ENCODE measurements around the gene DBP. TPM values are rescaled to one million over a fixed set of nuclear protein-coding genes. Genes with fewer than 3 reads are reported as not detected.

The DBP gene
- total RNA-seq, 1 experiment from 2014 or later: 12.0 TPM

DNA sequence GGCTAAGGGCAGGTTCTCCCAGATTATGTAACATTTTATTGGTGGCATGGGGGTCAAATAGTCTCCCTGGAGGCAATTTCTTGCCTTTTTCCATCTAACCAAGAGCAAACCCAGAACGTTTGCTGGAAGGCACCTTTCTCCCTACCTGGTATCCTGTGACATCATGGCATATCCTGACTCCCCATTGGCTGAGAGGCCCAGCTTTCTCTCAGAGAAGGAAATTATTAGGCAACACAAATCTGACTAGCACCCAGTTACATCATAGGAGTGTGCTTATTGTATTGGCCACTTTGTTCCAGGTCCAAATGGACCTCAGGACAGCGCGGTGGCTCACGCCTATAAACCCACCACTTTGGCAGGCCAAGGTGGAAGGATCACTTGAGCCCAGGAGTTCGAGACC lies 22.6 kb upstream of the DBP start:
- H3K9me3 Mint-ChIP-seq: peaks cover 6% of the 10 kb centered on the region
- no peak overlapping the region for H3K27ac Mint-ChIP-seq
- H3K36me3 Mint-ChIP-seq: peaks cover 6% of the 10 kb centered on the region
- no peak overlapping the region for H3K4me3 Mint-ChIP-seq
- ChIA-PET CTCF (no interaction called here), POLR2A (no interaction called here)
- H3K27me3 Mint-ChIP-seq (ENCODE audit: low read depth): peaks cover 23% of the 10 kb centered on the region
- TF ChIP-seq EMX1 (CRISPR knock-in tag; IDR thresholded peaks at IDR 0.05): no peak
- TF ChIP-seq E2F5 (CRISPR knock-in tag; IDR thresholded peaks at IDR 0.05): no peak
- TF ChIP-seq, protein P1, sequence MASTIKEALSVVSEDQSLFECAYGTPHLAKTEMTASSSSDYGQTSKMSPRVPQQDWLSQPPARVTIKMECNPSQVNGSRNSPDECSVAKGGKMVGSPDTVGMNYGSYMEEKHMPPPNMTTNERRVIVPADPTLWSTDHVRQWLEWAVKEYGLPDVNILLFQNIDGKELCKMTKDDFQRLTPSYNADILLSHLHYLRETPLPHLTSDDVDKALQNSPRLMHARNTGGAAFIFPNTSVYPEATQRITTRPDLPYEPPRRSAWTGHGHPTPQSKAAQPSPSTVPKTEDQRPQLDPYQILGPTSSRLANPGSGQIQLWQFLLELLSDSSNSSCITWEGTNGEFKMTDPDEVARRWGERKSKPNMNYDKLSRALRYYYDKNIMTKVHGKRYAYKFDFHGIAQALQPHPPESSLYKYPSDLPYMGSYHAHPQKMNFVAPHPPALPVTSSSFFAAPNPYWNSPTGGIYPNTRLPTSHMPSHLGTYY (CRISPR knock-in tag; IDR thresholded peaks at IDR 0.05): no peak
- TF ChIP-seq ZNF263 (CRISPR knock-in tag; IDR thresholded peaks at IDR 0.05; ENCODE audit: low read depth): no peak
- TF ChIP-seq ZBTB21 (CRISPR knock-in tag; IDR thresholded peaks at IDR 0.05; ENCODE audit: borderline replicate concordance): no peak
- no peak for TF ChIP-seq RORB (CRISPR knock-in tag; IDR thresholded peaks at IDR 0.05)
- TF ChIP-seq, protein P2, sequence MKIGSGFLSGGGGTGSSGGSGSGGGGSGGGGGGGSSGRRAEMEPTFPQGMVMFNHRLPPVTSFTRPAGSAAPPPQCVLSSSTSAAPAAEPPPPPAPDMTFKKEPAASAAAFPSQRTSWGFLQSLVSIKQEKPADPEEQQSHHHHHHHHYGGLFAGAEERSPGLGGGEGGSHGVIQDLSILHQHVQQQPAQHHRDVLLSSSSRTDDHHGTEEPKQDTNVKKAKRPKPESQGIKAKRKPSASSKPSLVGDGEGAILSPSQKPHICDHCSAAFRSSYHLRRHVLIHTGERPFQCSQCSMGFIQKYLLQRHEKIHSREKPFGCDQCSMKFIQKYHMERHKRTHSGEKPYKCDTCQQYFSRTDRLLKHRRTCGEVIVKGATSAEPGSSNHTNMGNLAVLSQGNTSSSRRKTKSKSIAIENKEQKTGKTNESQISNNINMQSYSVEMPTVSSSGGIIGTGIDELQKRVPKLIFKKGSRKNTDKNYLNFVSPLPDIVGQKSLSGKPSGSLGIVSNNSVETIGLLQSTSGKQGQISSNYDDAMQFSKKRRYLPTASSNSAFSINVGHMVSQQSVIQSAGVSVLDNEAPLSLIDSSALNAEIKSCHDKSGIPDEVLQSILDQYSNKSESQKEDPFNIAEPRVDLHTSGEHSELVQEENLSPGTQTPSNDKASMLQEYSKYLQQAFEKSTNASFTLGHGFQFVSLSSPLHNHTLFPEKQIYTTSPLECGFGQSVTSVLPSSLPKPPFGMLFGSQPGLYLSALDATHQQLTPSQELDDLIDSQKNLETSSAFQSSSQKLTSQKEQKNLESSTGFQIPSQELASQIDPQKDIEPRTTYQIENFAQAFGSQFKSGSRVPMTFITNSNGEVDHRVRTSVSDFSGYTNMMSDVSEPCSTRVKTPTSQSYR (CRISPR knock-in tag; IDR thresholded peaks at IDR 0.05): no peak
- TF ChIP-seq MXD4 (CRISPR knock-in tag; IDR thresholded peaks at IDR 0.05; ENCODE audit: borderline replicate concordance): no peak
- TF ChIP-seq, protein P3, sequence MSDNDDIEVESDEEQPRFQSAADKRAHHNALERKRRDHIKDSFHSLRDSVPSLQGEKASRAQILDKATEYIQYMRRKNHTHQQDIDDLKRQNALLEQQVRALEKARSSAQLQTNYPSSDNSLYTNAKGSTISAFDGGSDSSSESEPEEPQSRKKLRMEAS (CRISPR knock-in tag; IDR thresholded peaks at IDR 0.05): no peak
- TF ChIP-seq, protein P4, sequence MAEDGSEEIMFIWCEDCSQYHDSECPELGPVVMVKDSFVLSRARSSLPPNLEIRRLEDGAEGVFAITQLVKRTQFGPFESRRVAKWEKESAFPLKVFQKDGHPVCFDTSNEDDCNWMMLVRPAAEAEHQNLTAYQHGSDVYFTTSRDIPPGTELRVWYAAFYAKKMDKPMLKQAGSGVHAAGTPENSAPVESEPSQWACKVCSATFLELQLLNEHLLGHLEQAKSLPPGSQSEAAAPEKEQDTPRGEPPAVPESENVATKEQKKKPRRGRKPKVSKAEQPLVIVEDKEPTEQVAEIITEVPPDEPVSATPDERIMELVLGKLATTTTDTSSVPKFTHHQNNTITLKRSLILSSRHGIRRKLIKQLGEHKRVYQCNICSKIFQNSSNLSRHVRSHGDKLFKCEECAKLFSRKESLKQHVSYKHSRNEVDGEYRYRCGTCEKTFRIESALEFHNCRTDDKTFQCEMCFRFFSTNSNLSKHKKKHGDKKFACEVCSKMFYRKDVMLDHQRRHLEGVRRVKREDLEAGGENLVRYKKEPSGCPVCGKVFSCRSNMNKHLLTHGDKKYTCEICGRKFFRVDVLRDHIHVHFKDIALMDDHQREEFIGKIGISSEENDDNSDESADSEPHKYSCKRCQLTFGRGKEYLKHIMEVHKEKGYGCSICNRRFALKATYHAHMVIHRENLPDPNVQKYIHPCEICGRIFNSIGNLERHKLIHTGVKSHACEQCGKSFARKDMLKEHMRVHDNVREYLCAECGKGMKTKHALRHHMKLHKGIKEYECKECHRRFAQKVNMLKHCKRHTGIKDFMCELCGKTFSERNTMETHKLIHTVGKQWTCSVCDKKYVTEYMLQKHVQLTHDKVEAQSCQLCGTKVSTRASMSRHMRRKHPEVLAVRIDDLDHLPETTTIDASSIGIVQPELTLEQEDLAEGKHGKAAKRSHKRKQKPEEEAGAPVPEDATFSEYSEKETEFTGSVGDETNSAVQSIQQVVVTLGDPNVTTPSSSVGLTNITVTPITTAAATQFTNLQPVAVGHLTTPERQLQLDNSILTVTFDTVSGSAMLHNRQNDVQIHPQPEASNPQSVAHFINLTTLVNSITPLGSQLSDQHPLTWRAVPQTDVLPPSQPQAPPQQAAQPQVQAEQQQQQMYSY (CRISPR knock-in tag; IDR thresholded peaks at IDR 0.05): no peak
- no peak for TF ChIP-seq SMAD3 (CRISPR knock-in tag; IDR thresholded peaks at IDR 0.05; ENCODE audit: borderline replicate concordance)
- TF ChIP-seq, protein P5, sequence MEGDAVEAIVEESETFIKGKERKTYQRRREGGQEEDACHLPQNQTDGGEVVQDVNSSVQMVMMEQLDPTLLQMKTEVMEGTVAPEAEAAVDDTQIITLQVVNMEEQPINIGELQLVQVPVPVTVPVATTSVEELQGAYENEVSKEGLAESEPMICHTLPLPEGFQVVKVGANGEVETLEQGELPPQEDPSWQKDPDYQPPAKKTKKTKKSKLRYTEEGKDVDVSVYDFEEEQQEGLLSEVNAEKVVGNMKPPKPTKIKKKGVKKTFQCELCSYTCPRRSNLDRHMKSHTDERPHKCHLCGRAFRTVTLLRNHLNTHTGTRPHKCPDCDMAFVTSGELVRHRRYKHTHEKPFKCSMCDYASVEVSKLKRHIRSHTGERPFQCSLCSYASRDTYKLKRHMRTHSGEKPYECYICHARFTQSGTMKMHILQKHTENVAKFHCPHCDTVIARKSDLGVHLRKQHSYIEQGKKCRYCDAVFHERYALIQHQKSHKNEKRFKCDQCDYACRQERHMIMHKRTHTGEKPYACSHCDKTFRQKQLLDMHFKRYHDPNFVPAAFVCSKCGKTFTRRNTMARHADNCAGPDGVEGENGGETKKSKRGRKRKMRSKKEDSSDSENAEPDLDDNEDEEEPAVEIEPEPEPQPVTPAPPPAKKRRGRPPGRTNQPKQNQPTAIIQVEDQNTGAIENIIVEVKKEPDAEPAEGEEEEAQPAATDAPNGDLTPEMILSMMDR (IDR thresholded peaks at IDR 0.05): no peak
- TF ChIP-seq ZNF416 (CRISPR knock-in tag; IDR thresholded peaks at IDR 0.05): no peak
- no peak for TF ChIP-seq OVOL2 (CRISPR knock-in tag; IDR thresholded peaks at IDR 0.05; ENCODE audit: borderline replicate concordance)
- TF ChIP-seq STAT6 (CRISPR knock-in tag; conservative IDR thresholded peaks at IDR 0.05; ENCODE audit: low read depth): no peak
- TF ChIP-seq, protein P6, sequence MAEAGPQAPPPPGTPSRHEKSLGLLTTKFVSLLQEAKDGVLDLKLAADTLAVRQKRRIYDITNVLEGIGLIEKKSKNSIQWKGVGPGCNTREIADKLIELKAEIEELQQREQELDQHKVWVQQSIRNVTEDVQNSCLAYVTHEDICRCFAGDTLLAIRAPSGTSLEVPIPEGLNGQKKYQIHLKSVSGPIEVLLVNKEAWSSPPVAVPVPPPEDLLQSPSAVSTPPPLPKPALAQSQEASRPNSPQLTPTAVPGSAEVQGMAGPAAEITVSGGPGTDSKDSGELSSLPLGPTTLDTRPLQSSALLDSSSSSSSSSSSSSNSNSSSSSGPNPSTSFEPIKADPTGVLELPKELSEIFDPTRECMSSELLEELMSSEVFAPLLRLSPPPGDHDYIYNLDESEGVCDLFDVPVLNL (CRISPR knock-in tag; IDR thresholded peaks at IDR 0.05; ENCODE audit: borderline replicate concordance, low read depth): no peak
- no peak for TF ChIP-seq TEAD1 (CRISPR knock-in tag; IDR thresholded peaks at IDR 0.05)
- TF ChIP-seq ELF4 (CRISPR knock-in tag; IDR thresholded peaks at IDR 0.05; ENCODE audit: low read depth): no peak
- peaks cover 9% of the 10 kb centered on the region for H3K4me1 Mint-ChIP-seq
- DNase-seq (ENCODE audit: low spot score): no peak
- no peak for ATAC-seq

Data from WTC11 (cell line).